Measurements from ENCODE around the gene GTF2H1. TPM values are rescaled to one million over a fixed set of nuclear protein-coding genes. Genes with fewer than 3 reads are reported as not detected.

GTF2H1 gene
- total RNA-seq, 1 donor from 2014 or later: 26.5 TPM

GRCh38 chr11:18358646-18359045 lies 36.3 kb downstream of the GTF2H1 start:
- Mint-ChIP-seq H3K27me3 (ENCODE audit: unreplicated experiment) (no peaks in the 10 kb centered on the region), H3K4me1 (ENCODE audit: low read depth, unreplicated experiment) (no peaks in the 10 kb centered on the region), H3K4me3 (ENCODE audit: unreplicated experiment) (no peak overlapping the region), H3K36me3 (ENCODE audit: unreplicated experiment) (no peaks in the 10 kb centered on the region), H3K27ac (ENCODE audit: unreplicated experiment) (no peak overlapping the region), H3K9me3 (ENCODE audit: unreplicated experiment) (no peaks in the 10 kb centered on the region)
- TF ChIP-seq CTCF (IDR thresholded peaks at IDR 0.05; ENCODE audit: partially characterized antibody, unreplicated experiment): no peak
- DNase-seq: no peak

DNA sequence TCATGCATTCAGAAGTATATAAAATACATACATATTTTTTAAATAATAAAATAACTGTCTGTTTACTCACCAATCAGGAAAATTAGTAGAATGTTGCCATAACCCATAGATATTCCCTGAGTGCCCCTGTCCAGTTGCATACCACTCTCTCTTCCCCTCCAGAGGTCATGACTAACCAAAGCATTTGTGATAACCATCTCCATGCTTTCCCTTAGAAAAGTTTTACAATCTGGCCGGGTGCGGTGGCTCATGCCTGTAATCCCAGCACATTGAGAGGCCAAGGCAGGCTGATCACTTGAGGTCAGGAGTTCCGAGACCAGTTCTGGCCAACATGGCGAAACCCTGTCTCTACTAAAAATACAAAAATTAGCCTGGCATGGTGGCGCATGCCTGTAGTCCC lies 38.8 kb downstream of the GTF2H1 start:
- no peaks in the 10 kb centered on the region for H3K9me3 Mint-ChIP-seq (ENCODE audit: unreplicated experiment)
- DNase-seq: no peak
- no peaks in the 10 kb centered on the region for H3K4me1 Mint-ChIP-seq (ENCODE audit: low read depth, unreplicated experiment)
- H3K36me3 Mint-ChIP-seq (ENCODE audit: unreplicated experiment): no peaks in the 10 kb centered on the region
- no peak overlapping the region for H3K4me3 Mint-ChIP-seq (ENCODE audit: unreplicated experiment)
- no peak overlapping the region for H3K27ac Mint-ChIP-seq (ENCODE audit: unreplicated experiment)
- TF ChIP-seq CTCF (IDR thresholded peaks at IDR 0.05; ENCODE audit: partially characterized antibody, unreplicated experiment): no peak
- H3K27me3 Mint-ChIP-seq (ENCODE audit: unreplicated experiment): no peaks in the 10 kb centered on the region

DNA sequence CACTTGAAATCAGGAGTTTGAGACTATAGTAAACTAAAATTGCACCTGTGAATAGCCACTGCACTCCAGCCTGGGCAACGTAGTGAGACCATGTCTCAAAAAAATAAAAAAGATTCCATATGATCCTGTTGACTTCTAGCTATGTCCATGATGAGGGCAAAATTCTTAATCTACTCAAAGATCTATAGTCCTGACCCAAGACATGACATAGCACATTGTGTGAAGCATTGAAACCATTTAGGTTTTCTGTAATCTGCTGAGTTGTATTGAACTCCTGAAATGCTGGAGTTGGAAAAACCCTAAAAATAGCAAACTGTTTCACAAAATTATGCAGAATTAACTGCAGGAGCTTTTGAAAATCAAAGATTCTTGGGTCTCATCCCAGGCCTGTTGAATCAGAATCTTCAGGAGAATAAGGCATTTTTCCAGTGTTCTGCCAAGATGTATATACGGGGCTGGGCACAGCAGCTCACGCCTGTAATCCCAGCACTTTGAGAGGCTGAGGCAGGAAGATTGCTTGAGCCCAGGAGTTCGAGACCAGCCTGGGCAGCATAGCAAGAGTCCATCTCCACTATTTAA lies 42.2 kb downstream of the GTF2H1 start:
- no peak for DNase-seq
- Mint-ChIP-seq H3K9me3 (ENCODE audit: unreplicated experiment) (no peaks in the 10 kb centered on the region), H3K27me3 (ENCODE audit: unreplicated experiment) (no peaks in the 10 kb centered on the region), H3K4me3 (ENCODE audit: unreplicated experiment) (no peak overlapping the region), H3K27ac (ENCODE audit: unreplicated experiment) (no peak overlapping the region), H3K4me1 (ENCODE audit: low read depth, unreplicated experiment) (no peaks in the 10 kb centered on the region), H3K36me3 (ENCODE audit: unreplicated experiment) (no peaks in the 10 kb centered on the region)
- TF ChIP-seq CTCF (IDR thresholded peaks at IDR 0.05; ENCODE audit: partially characterized antibody, unreplicated experiment): no peak

DNA sequence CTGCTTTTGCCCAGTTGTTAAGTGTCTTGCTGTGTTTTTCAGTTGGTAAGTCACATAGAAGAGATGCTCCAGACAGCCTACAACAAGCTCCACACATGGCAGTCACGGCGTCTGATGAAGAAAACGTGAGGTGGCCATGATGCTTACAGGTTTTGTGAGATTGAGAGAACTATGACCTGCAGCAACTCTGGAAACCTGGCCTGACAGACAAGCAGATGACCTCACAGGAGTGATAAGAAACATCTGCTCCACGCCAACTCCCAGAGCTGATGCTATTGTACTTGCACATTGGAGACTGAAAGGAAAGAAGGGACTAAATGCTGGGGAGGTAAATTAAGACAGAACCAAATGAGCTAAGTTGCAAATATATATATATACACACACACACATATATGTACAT lies 43.4 kb downstream of the GTF2H1 start:
- TF ChIP-seq CTCF (IDR thresholded peaks at IDR 0.05; ENCODE audit: partially characterized antibody, unreplicated experiment): no peak
- Mint-ChIP-seq H3K36me3 (ENCODE audit: unreplicated experiment) (no peaks in the 10 kb centered on the region), H3K4me3 (ENCODE audit: unreplicated experiment) (no peak overlapping the region), H3K27ac (ENCODE audit: unreplicated experiment) (peak overlapping the region; percentile 2), H3K4me1 (ENCODE audit: low read depth, unreplicated experiment) (no peaks in the 10 kb centered on the region), H3K27me3 (ENCODE audit: unreplicated experiment) (no peaks in the 10 kb centered on the region), H3K9me3 (ENCODE audit: unreplicated experiment) (no peaks in the 10 kb centered on the region)
- no peak for DNase-seq

DNA sequence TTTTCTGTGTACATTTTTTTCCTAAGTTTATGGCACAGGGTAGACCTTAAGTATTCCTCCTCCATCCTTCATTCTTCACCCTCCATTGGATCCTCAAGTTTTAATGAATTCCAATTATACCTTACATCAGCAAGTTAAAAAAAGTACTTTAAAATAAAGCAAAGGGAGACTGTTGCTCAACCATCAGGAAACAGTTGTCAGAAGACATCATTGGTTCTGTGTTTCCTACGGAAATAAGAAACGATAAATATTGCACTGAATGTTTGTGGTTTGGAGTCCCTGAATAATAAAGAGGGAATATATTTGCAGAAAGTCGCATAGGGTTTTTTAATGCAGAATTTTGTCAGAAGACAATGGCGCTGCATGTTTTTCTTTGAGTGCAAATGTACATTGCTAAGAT lies 43.9 kb downstream of the GTF2H1 start:
- no peaks in the 10 kb centered on the region for H3K27me3 Mint-ChIP-seq (ENCODE audit: unreplicated experiment)
- no peaks in the 10 kb centered on the region for H3K4me1 Mint-ChIP-seq (ENCODE audit: low read depth, unreplicated experiment)
- H3K9me3 Mint-ChIP-seq (ENCODE audit: unreplicated experiment): no peaks in the 10 kb centered on the region
- DNase-seq: no peak
- no peak overlapping the region for H3K27ac Mint-ChIP-seq (ENCODE audit: unreplicated experiment)
- H3K4me3 Mint-ChIP-seq (ENCODE audit: unreplicated experiment): no peak overlapping the region
- TF ChIP-seq CTCF (IDR thresholded peaks at IDR 0.05; ENCODE audit: partially characterized antibody, unreplicated experiment): no peak
- no peaks in the 10 kb centered on the region for H3K36me3 Mint-ChIP-seq (ENCODE audit: unreplicated experiment)

Measured in glutamatergic neuron (in vitro differentiated cells).